GM10248 (cell line): ENCODE results near the gene REPIN1.

ENCODE experiments used
- CTCF ChIA-PET: fragments of 300-600 bp; sonication (Branson Sonifier 250); formaldehyde crosslinking; extraction: SDS; loops from one replicate; lab custom pipeline; 2021; ENCODE audit warnings: antibody characterized with exemption; lab: Yijun Ruan, JAX
- POLR2A ChIA-PET: fragments of 350-650 bp; sonication (Branson Sonifier 250); formaldehyde crosslinking; extraction: SDS; loops from one replicate; lab custom pipeline; 2020; ENCODE audit warnings: antibody characterized with exemption; lab: Yijun Ruan, JAX
- DNase-seq: peaks from one replicate; pipeline ENCODE4 v3.0.0; 2012; ENCODE audit errors: extremely low spot score
- TF ChIP-seq, protein P1 (sequence below): IDR thresholded peaks from 2 replicates; pipeline ENCODE4 v1.5.1; 2012; ENCODE audit warnings: mild to moderate bottlenecking, low read depth; ENCODE audit errors: extremely low read depth, missing control alignments, control extremely low read depth

REPIN1 gene

DNA sequence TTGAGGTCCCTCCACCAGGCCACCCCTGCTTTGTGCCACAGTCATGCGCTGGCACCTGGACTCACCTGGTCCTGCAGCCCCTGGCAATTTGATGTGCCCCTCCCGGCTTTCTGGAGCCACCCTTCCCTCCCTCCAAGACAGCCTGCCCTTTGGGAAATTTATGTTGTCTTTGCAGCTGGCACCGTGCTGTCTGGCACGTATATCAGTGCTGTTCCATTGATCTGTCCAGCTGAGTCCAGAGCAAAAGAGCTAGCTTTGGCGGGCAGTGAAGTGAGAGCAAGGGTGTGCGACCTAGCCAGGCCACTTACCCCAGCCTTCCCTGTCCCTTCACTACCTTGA is 32.9 kb upstream of the REPIN1 start:
- ChIA-PET CTCF (interaction anchor here (0.9 to 1.2 kb wide), 5 partner anchors 9 to 33 kb away, joined by 3 to 4 read pairs (median 3); partner anchors contain the start of gene REPIN1), POLR2A (no interaction called here)

DNA sequence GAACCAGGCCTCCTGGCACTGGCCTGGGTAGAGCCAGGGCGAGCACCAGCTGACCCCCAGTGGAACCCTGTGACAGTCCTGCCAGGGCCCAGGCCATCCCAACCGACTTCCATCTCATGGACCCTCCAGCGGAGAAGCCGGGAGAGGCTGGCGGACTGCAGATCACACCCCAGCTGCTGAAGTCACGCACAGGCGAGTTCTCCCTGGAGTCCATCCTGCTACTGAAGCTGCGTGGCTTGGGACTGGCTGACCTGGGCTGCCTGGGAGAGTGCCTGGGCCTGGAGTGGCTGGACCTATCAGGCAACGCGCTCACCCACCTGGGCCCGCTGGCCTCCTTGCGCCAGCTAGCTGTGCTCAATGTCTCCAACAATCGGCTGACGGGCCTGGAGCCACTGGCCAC is 31.9 kb upstream of the REPIN1 start:
- no peak for DNase-seq
- CTCF ChIA-PET = interaction anchor here (0.9 to 1.8 kb wide), 3 partner anchors 10 to 20 kb away, joined by 3 to 7 read pairs (median 4); no protein-coding TSS in a partner anchor
- TF ChIP-seq, protein P1, sequence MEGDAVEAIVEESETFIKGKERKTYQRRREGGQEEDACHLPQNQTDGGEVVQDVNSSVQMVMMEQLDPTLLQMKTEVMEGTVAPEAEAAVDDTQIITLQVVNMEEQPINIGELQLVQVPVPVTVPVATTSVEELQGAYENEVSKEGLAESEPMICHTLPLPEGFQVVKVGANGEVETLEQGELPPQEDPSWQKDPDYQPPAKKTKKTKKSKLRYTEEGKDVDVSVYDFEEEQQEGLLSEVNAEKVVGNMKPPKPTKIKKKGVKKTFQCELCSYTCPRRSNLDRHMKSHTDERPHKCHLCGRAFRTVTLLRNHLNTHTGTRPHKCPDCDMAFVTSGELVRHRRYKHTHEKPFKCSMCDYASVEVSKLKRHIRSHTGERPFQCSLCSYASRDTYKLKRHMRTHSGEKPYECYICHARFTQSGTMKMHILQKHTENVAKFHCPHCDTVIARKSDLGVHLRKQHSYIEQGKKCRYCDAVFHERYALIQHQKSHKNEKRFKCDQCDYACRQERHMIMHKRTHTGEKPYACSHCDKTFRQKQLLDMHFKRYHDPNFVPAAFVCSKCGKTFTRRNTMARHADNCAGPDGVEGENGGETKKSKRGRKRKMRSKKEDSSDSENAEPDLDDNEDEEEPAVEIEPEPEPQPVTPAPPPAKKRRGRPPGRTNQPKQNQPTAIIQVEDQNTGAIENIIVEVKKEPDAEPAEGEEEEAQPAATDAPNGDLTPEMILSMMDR = no peak
- POLR2A ChIA-PET = no interaction called here

More for the DNA sequence above, 32.9 kb upstream of the REPIN1 start:
- TF ChIP-seq, protein P1 = no peak
- DNase-seq = no peak

DNA sequence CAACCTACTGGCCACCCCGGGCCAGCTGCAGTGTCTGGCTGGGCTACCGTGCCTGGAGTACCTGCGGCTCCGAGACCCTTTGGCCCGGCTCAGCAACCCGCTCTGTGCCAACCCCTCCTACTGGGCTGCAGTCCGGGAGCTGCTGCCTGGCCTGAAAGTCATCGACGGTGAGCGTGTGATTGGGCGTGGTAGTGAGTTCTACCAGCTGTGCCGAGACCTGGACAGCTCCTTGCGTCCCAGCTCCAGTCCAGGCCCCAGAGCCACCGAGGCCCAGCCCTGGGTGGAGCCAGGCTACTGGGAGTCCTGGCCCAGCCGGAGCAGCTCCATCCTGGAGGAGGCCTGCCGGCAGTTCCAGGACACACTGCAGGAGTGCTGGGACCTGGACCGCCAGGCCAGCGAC is 31.4 kb upstream of the REPIN1 start:
- CTCF ChIA-PET = interaction anchor here (1.1 to 1.8 kb wide), 2 partner anchors 9 to 19 kb away, joined by 4 to 7 read pairs; no protein-coding TSS in a partner anchor
- POLR2A ChIA-PET = no interaction called here
- TF ChIP-seq, protein P1 = no peak
- no peak for DNase-seq

DNA sequence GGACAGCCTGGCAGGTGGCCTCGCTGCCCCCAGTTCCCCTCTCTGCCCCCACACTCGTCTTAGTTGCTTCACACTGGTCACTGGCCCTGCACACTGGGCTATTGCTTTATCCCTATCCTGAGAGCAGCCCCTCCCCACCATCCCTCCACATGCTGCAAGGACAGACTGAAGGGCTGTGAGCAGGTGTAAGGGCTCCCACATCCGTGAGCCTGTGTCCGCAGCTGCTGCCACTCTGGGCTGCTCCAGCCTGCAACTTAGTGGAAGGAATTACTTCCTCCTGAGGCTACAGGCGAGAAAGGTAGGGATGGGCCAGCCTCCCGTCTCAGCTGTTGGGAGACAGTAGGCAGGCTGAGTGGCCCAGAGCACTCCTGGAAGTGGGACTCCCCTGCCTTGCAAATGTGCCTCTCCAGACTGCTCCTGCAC is 31.0 kb upstream of the REPIN1 start:
- ChIA-PET POLR2A (no interaction called here), CTCF (interaction anchor here (1.1 to 1.8 kb wide), 3 partner anchors 9 to 19 kb away, joined by 3 to 7 read pairs (median 4); no protein-coding TSS in a partner anchor)
- TF ChIP-seq, protein P1 = no peak
- no peak for DNase-seq

DNA sequence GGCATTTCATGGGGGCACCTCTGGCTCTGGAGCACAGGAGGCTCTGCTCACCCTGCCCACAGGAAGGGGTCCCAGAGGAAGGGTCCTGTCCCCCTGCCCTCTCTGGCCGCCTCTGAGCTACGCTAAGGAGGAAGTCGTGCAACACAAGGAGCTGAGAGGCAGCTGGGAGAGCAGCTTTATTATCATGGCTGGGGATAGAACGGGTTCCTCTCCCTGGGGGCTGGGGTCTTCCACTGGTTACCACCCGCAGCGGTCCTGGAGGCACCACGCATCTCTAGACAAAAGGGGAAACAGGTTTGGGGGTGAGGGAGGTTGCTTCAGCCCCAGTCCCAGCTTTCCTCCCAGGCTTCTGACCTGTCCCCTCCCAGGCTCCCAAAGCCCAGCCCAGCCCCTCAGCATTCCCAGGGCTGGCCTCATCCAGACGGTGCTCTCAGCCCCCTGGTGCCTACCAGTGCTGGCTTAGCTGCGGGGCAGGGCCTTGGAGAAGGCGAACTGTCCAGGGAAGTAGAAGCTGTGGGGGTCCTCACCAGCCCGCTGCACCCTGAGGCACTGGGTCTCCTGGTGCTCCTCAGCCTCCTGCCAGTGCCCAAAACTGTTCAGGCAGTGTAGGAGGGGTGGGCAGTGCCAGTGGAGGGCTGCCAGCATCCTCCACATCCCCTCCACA is 30.3 kb upstream of the REPIN1 start:
- ChIA-PET POLR2A (interaction anchor here (0.5 kb wide), 1 partner anchor 12 kb away, joined by 11 read pairs; no protein-coding TSS in a partner anchor), CTCF (interaction anchor here (1.2 to 1.8 kb wide), 2 partner anchors 11 to 18 kb away, joined by 3 to 7 read pairs; no protein-coding TSS in a partner anchor)
- TF ChIP-seq, protein P1 = no peak
- no peak for DNase-seq

DNA sequence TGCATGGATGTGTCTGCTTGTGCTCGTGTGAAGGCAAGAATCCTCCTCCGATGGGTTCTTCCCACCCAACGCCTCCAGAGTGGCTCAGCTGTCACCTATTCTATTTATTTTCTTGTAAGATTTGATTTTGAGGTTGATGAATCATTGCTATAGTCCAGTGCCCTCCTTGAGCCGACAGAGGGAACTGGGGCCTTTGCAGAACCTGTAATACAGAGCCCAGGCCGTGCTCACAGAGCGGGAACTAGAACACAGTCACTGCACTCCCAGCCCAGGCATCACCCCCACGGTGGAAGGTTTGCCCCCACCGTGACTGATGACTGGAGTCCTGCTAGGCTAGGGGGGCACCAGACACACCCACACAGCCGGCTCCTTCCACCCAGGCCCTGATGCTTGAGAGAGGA is 29.2 kb upstream of the REPIN1 start:
- TF ChIP-seq, protein P1 = no peak
- POLR2A ChIA-PET = no interaction called here
- CTCF ChIA-PET = interaction anchor here (1.3 kb wide), 1 partner anchor 10 kb away, joined by 3 read pairs; no protein-coding TSS in a partner anchor
- DNase-seq = no peak
